GM18909 (cell line): ENCODE data around the gene ERMP1.
"Not testable (repeated sequence)": the region's sequence is repeated elsewhere in the genome, so short reads cannot be mapped to it uniquely, and the experiment has no call there.

Experiments
- ATAC-seq: cut with Tn5 transposase; IDR thresholded peaks from one replicate; pipeline ENCODE4 v1.9.1; 2021; ENCODE audit warnings: mild to moderate bottlenecking; ENCODE audit not compliant: unreplicated experiment, poor library complexity

Gene ERMP1, protein sequence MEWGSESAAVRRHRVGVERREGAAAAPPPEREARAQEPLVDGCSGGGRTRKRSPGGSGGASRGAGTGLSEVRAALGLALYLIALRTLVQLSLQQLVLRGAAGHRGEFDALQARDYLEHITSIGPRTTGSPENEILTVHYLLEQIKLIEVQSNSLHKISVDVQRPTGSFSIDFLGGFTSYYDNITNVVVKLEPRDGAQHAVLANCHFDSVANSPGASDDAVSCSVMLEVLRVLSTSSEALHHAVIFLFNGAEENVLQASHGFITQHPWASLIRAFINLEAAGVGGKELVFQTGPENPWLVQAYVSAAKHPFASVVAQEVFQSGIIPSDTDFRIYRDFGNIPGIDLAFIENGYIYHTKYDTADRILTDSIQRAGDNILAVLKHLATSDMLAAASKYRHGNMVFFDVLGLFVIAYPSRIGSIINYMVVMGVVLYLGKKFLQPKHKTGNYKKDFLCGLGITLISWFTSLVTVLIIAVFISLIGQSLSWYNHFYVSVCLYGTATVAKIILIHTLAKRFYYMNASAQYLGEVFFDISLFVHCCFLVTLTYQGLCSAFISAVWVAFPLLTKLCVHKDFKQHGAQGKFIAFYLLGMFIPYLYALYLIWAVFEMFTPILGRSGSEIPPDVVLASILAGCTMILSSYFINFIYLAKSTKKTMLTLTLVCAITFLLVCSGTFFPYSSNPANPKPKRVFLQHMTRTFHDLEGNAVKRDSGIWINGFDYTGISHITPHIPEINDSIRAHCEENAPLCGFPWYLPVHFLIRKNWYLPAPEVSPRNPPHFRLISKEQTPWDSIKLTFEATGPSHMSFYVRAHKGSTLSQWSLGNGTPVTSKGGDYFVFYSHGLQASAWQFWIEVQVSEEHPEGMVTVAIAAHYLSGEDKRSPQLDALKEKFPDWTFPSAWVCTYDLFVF

DNA sequence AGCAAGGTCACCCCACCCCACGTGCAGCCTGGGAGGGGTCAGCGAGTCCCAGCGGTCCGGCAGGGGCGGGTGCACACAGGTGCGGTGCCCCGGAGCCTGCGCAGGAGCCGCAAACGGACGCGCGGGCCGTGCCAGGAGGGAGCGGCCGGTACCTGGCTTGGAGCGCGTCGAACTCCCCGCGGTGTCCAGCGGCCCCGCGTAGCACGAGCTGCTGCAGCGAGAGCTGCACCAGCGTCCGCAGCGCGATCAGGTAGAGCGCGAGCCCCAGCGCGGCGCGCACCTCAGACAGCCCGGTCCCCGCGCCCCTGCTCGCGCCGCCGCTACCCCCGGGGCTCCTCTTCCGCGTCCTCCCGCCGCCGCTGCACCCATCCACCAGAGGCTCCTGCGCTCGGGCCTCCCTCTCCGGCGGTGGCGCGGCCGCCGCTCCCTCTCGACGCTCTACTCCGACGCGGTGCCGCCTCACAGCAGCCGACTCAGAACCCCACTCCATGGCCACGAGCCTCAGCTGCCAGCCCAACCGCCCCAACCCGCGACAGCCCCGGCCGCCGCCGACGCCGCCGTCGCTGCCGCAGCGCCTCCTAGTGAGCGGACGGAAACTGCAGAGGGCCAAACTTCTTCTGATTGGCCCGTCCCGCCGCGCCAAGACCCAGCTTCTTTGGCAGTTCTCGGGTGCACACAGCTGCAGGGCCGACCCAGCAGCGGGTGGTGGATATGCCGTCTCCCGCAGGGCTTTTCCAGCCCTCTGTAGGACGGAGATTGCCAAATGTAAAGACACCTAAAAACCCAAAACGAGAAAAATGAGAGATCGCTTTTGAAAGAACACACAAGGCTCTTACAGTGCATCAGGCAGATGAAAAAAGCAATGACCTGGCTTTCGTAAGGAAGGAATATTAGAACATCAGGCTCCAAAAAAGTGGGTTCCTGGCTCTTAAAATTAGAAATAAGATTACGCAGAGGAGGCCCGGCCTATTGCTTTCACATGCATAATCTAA is at the start of gene ERMP1:
Gene ERMP1 (minus strand): TSS at position 580 of the 992 bp plus-strand sequence. CDS start 90 bp downstream, at position 490.
- peak; percentile 80 for ATAC-seq

DNA sequence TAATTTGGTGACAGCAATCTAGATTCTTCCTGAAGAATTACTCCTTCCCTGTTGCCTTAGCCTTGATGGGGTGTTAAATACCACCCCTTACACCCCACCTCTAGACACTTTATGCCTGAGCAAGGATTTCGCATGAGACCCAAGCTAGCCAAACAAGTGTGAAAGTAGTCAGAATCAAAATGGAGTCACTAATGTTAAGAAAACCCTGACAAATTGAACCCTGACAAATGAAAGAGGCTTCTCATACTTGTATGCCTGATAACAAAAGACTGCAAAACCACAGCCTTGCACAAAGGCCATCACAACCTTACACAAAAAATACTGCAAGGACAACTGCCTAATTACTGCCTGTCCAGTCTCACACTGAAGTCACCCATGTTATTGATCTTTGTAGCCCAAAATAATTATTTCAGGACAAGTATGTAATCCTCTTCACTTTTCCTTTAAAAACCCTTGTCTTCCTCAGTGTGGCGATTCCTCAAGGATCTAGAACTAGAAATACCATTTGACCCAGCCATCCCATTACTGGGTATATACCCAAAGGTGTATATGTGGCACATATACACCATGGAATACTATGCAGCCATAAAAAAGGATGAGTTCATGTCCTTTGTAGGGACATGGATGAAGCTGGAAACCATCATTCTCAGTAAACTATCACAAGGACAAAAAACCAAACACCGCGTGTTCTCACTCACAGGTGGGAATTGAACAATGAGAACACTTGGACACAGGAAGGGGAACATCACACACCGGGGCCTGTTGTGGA is 49.5 kb upstream of the ERMP1 start:
- ATAC-seq = not testable (repeated sequence)

DNA sequence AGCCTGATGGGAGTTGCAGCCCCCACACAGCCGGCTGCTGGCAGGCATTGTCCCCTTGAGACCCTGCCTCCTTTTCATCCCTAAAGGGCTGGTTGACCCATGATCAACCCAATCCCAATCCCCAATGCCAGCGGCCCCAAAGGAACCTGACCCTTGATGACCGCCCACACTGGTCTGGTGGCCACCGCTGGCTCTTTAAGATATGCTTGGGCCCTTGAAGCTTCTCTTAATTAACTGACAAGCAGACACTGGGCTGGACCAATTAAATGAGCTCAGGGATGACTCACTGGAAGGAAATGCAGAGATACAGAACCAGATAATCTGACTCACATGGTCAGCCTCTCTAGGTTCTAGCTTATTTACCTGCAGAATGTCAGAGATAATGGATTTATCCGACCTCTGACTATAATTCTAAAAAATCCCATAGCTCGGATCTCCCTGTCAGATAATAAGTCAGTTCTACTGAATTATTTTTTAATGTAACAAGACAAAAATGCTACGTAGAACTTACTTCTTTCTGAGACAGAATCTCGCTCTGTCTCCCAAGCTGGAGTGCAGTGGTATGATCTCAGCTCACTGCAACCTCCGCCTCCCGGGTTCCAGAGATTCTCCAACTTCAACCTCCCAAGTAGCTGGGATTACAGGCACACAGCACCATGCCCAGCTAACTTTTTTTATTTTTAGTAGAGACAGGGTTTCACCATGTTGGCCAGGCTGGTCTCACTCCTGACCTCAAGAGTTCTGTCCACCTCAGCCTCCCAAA is 46.7 kb upstream of the ERMP1 start:
- no peak for ATAC-seq

DNA sequence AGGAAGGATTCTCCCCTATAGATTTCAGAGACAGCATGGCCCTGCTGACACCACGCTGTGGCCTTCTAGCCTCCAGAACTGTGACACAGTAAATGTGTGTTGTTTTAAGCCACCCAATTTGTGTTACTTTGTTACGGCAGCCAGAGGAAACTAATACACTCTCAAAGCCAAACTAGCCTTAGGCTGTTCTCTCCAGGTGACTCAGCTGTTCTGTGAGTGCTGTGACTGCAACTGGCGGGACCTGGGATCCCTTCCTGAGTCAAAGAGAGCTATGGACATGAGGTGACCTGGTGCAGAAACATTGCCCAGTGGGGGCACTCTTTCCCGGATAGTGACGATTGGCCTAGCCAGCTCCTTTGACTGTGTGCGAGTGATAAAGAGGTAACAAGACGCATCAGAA is 43.8 kb upstream of the ERMP1 start:
- ATAC-seq = no peak

DNA sequence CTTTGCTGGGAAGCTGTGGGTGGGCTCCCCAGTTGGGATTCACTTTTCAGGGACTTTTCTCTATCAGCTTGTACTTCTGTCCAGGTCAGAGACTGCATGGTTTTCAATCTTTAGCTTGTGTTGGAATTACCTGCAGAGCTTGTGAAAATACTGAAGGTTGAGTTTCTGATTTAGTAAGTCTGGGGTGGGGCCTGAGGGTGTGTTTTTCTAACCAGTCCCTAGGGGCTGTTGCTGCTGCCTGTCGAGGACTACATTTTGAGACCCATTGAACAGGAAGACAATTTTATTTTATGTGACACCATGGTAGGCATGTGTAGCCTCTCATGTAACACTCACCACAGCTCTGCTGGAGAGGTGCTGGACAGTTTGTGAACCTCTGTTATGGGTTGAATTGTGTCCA is 43.1 kb upstream of the ERMP1 start:
- no peak for ATAC-seq

DNA sequence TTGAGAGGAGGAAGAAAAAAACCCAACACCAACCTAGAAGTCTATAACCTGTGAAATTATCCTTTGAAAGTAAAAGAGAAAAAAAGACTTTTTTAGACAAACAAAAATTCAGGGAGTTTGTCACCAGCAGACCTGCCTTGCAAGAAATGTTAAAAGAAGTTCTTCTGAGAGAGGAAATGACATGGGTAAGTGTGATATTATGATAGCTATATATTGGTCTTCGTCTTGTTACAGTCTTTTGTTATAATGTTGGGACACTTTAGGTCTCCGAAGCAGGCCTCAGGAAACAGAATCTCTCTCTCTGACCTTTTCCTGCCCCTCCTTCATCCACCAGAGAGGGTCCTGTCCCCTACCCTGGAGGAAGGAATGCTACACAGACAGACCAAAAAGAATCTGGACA is 41.1 kb upstream of the ERMP1 start:
- ATAC-seq = no peak

DNA sequence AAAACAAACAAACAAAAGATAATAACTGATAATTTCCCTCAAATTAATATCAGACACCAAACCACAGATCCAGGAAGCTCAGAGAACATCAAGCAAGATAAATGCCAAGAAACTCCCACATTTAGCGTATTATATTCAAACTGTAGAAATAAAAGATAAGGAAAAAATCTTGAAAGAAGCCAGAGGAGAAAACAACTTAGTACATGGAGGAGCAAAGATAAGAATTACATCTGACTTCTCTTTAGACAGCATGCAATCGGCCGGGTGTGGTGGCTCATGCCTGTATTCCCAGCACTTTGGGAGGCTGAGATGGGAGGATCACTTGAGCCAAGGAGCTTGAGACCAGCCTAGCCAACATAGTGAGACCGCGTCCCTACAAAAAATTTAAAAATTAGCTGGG is 40.5 kb upstream of the ERMP1 start:
- ATAC-seq = no peak

DNA sequence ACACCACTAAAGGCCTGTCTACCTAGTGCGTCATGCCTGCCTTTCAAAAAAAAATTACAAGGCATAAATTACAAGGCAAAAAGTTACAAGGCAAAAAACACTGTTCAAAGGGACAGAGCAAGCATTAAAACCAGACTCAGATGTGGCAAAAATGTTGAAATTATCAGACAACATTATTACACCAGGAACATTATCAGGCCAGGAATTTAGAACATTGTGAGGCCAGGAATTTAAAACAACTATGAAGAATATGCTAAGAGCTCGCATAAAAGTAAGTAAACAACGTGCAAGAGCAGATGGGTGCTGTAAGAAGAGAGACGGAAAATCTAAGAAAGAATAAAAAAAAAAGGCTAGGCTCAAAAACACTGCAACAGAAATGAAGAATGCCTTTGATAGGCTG is 39.6 kb upstream of the ERMP1 start:
- no peak for ATAC-seq

DNA sequence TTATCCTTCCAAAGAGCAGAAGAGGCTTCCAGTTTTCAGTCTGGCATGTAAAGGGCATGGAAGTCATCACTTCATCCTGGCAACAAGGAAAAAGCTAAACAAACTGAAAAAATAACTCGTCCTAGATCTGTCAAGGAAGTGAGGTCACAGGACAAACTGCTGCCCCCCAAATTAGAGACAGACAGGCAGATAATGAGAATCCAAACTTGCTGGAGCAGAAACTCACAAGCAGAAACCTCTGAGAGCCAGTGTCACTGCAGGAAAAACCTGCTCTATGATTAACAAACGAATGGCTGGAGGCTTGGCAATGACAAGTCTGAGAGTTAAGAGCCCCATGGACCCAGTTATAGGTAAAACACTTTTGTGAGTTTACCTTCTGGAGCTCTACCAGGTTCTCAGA is 38.9 kb upstream of the ERMP1 start:
- no peak for ATAC-seq

DNA sequence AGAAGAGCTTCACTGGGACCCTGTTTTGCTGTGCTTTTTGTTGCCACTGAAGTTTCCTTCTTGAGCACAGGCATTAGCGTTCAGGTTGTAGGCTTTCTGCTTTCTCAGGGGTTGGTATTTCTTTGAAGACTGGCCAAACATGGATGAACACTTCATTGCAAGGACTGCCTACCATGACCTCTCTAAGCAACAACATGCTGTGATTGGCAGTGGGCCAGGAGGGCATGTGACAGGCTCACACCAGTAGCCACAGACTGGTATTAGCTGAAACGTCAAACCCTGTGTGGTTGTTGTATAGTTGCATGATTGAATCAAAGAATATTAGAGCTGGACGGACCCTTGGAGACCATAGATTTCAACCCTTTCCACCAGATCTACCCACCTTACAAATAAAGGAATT is 37.8 kb upstream of the ERMP1 start:
- no peak for ATAC-seq

DNA sequence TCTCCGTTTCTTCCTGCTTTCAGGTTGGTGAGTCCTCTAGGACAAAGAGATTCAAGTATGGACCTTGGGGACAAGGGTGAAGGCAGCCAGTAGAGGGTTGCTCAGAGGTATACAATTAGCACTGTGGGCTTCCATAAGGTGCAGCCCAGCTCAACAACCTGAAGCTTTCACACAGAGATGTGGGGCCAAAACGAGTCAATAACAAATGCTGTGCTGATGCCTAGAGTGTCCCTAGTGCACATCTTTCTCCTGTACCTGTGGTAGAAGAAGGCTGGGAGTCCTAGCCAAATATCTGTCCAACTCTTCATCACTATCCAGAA is 37.1 kb upstream of the ERMP1 start:
- ATAC-seq = no peak

DNA sequence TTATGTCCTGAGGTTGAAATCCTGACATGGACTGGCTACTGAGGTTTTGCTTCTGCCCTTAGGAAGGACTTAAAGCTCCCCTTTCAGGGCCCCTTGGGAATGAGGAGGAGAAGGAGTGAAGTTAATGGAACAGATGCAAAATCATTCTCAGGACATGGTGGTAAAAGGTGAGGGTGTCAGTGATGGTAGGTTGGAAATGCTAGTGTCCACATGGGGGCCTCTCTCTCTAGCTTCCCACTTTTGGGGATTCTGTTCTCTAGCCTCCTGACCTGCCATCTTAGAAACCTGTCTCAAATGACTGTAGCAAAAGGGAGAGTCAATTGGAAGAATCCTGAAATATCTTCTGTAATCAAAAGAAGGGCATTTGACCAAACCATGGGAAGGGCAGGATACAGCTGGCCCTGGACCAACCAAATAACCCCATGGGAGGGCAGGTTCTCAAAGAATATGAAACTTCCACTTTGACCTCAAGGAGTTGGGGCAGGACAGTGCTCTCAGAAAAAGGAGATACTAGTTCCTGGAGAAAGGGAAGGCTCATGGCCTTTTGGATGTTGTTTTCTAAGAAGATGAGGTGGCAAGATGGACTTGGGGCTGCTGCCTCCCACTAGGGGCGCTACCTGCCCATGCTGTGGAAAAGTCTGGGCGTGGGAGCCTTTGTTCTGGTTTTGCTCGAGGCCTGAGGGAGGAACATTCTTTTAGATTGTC is 36.5 kb upstream of the ERMP1 start:
- ATAC-seq = no peak

DNA sequence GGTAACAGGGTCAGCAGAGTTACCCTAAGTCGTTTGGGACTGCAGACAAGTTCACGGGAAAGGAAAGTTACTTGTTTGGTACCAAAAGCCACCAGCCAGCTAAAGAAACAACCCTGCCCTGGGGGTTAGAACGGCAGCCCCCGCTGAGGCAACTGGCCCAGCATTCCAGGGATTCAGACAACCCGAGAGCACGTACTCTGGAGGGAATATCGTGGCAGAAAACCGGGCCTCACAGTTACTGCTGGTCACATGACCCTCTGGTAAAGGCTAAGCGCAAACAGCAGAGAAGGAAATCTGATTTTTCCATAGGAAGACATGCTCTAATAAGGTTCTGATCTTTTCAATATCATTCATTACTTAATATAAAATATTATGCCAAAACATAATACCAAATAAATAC is 35.3 kb upstream of the ERMP1 start:
- no peak for ATAC-seq

DNA sequence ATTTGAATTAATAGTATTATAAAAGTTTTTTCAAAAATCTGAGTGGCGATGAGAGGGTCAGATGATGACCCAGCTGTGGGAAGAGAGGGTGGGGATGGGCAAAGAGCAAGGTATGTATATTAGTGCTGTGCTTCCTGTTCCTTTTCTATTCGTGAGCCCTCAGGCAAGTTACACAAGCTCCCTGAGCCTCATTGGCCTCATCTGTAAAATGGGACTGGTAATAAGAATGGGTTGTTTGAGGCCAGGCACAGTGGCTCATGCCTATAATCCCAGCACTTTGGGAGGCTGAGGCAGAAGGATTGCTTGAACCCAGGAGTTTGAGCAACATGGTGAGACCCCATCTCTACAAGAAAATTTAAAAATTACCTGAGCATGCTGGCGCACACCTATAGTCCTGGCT is 33.8 kb upstream of the ERMP1 start:
- ATAC-seq = no peak

DNA sequence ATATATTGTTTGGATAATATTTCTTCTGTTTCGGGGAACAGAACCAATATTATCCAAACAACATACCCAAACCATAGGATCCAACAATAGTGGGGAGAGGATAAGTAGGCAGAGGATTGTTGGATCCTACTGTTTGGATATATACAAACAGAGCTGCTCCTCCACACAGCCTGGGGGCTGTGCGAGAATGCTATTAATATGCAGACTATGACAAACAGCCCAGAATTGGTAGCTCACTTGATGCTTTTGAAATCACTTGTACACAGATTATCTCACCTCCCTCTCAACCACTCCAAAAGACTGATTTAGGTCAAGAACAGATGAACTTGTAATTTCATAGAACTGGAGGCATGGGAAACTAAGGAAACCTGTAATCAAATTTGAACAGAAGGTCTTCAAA is 33.4 kb upstream of the ERMP1 start:
- no peak for ATAC-seq

DNA sequence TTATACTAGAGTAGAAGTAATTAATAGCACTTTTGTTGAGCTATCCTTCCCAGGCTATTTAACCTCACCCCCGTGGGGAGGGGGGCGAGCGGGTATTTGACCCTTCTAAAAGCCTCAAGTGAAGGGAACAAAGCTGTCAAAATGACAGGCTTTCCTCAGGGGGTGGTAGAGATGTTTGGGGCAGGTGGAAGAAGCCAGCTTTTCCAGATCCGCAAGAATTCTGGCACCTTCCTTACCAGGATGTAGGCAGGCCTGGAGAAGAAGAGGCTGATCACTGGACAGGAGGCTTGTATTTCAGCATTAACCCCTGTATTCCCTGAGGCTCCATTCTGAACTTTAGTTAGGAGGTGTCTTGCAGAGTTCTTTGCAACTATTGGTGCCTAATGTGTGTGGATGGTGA is 31.5 kb upstream of the ERMP1 start:
- ATAC-seq = no peak

DNA sequence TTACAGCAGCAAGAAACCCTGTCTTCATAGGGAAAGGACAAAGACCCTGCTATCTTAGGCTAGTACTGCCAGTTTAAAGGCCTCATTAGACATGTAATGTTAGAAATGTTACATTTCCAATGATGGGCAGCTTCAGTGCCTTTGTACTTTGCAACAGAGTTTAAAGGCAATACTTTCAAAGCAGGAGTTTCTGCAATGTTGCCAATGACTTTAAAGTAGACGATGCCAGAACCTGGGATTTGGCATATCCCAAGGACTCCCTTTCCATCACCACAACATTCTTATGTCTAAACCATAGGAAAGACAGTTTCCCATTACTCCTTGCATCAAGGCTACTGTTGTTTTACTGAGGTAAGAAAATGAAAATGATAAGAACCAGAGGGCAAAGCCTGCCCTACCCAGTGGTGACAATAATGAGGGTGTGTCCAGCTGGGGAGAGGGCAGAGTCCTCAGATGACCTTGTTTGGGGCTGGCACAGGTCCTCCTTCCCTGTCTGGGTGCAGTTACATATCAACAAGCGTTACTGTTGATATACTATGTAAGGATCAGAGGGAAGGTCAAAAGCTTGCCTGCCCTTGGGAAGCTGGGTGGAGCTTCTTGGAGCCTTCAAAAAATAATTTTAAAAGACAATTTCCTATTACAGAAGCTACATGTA is 30.3 kb upstream of the ERMP1 start:
- ATAC-seq = no peak

DNA sequence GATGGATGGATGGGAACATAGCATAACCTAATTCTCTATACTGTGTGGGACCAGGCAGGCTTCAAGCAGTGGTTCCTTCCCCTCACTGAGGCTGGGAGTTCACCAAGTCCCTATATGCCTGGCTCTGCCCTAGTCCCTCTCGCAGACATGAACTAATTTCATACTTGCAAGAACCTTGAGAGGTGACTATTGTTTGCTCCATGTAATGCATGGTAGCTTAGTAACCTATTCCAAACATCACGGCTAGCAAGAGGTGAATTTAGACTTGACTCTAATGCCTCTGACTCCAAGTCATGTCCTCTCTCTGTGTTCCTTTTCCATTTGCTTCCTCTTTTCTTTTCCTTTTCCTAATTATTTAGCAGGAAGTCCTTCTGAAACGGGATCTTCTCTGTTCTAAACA is 25.9 kb upstream of the ERMP1 start:
- ATAC-seq = no peak
